ENCODE data around the gene IGFBP2. TPM values are rescaled to one million over a fixed set of nuclear protein-coding genes. Genes with fewer than 3 reads are reported as not detected.

Gene IGFBP2
- total RNA-seq, 2 donors from 2014 or later, result 129 to 170 TPM

DNA sequence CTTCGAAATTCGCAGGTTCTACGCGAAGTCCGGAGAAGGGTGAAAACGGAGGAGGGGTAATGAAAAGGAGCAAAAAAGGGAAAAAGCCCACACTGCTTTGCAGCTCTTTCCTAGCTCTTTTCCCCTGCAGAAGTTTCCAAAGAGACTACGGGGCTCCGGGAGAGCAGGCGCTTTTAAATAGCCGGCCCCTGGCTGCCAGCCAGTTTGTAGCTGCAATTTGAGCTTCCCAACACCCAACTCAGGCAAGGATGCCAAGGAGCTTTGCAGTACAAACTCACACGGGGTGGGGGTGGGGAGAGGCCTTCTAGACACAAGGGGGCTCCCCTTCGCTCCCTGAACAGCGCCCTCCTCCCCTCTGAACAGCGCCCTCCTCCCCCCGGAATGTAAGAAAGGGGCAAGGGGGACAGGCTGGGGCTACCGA lies 62.2 kb downstream of the IGFBP2 start, which contains the start of gene IGFBP5:
Gene IGFBP5 (minus strand): TSS at position 149 of the 421 bp plus-strand sequence. CDS start 774 bp downstream, outside the sequence.
- WGBS, 2 donors, result 20 to 22% methylated on average over 9 to 16 of the region's 16 CpGs
- intact Hi-C loops (cut with DNase I), result no loop called here
- peak; percentile 61 to 82 (median 78) for DNase-seq
- H3K9me3 ChIP-seq, result no peaks in the 10 kb centered on the region
- H3K27ac ChIP-seq, result peak within 1 kb of the TSS in 2 of 4 donors; percentile 18 to 34
- peak within 1 kb of the TSS in 1 of 2 donors; percentile 8 for H3K4me3 ChIP-seq
- ATAC-seq, result no peak
- peaks cover 42% of the 10 kb centered on the region for H3K4me1 ChIP-seq
- no peaks in the 10 kb centered on the region for H3K36me3 ChIP-seq (replicated peaks in 1 of 2; ENCODE audit: insufficient read depth in 1 of 2, low read depth in 2 of 2)
- TF ChIP-seq, protein P1, sequence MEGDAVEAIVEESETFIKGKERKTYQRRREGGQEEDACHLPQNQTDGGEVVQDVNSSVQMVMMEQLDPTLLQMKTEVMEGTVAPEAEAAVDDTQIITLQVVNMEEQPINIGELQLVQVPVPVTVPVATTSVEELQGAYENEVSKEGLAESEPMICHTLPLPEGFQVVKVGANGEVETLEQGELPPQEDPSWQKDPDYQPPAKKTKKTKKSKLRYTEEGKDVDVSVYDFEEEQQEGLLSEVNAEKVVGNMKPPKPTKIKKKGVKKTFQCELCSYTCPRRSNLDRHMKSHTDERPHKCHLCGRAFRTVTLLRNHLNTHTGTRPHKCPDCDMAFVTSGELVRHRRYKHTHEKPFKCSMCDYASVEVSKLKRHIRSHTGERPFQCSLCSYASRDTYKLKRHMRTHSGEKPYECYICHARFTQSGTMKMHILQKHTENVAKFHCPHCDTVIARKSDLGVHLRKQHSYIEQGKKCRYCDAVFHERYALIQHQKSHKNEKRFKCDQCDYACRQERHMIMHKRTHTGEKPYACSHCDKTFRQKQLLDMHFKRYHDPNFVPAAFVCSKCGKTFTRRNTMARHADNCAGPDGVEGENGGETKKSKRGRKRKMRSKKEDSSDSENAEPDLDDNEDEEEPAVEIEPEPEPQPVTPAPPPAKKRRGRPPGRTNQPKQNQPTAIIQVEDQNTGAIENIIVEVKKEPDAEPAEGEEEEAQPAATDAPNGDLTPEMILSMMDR (IDR thresholded peaks at IDR 0.05), result no peak
- TF ChIP-seq POLR2A (IDR thresholded peaks at IDR 0.05), result peak in 2 of 3 donors; percentile 11 to 27
- H3K27me3 ChIP-seq, result peaks cover 3 to 33% of the 10 kb centered on the region in 2 donors

- Histone ChIP-seq H3K27me3 (peaks cover 0 to 30% of the 10 kb centered on the region in 2 donors), H3K27ac (no peak overlapping the region), H3K36me3 (replicated peaks in 1 of 2; ENCODE audit: insufficient read depth in 1 of 2, low read depth in 2 of 2) (no peaks in the 10 kb centered on the region), H3K4me3 (no peak overlapping the region), H3K4me1 (peaks cover 37% of the 10 kb centered on the region), H3K9me3 (no peaks in the 10 kb centered on the region)
- TF ChIP-seq, protein P1 (IDR thresholded peaks at IDR 0.05), result no peak
- TF ChIP-seq POLR2A (IDR thresholded peaks at IDR 0.05), result no peak
- WGBS, 2 donors, result 89 to 93% methylated on average over 1 of the region's 1 CpG
- no peak for ATAC-seq
- intact Hi-C loops (cut with DNase I), result no loop called here
- DNase-seq, result no peak
These were observed 63.1 kb downstream of the IGFBP2 start for GRCh38 chr2:216696321-216696720.

DNA sequence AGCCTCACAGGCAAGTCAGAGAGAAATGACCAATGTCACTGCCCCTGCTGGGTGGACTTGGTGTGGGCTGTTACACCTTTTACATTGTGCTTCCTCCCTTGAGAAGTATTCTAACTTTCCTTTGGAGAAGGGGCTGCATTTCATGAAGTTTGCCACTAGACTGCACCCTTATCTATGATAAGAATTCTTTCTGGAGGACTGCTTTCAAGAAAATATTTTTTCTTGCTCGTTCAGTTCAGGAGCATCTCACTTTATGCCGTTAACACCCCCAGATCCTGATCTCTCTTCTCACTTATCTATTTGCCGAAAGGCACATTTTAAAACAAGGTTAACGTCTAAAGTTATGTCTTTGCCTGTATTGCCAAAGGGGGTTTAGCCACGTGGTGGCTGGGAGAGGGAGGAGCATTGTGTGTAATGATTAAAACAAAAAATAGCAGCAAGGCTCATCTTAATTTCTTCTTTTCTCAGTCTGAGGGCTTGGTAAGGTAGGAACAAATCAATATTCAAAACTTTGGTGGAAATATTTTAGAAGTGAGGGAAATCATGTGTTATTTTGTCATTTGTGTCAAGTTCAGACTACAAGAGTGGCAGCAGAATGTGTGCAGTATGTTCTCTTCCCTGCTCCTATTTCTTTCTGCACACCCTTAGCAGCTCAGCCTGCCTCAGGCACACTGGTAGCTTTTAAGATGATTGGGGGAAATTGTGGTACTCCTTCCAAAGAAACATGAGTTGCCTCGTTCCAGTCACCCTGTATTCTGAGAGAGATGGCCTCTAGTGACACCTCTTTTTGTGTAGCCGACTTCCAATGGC lies 63.7 kb downstream of the IGFBP2 start:
- Histone ChIP-seq H3K4me3 (no peak overlapping the region), H3K27ac (no peak overlapping the region), H3K36me3 (replicated peaks in 1 of 2; ENCODE audit: insufficient read depth in 1 of 2, low read depth in 2 of 2) (no peaks in the 10 kb centered on the region), H3K4me1 (peaks cover 34% of the 10 kb centered on the region), H3K9me3 (no peaks in the 10 kb centered on the region), H3K27me3 (peaks cover 0 to 26% of the 10 kb centered on the region in 2 donors)
- no peak for DNase-seq
- 24 to 26% methylated on average over 7 of the region's 7 CpGs for WGBS, 2 donors
- intact Hi-C loops (cut with DNase I), result no loop called here
- no peak for TF ChIP-seq POLR2A (IDR thresholded peaks at IDR 0.05)
- TF ChIP-seq, protein P1 (IDR thresholded peaks at IDR 0.05), result peak in 4 of 7 experiments; percentile 15 to 35 (median 30)
- no peak for ATAC-seq

DNA sequence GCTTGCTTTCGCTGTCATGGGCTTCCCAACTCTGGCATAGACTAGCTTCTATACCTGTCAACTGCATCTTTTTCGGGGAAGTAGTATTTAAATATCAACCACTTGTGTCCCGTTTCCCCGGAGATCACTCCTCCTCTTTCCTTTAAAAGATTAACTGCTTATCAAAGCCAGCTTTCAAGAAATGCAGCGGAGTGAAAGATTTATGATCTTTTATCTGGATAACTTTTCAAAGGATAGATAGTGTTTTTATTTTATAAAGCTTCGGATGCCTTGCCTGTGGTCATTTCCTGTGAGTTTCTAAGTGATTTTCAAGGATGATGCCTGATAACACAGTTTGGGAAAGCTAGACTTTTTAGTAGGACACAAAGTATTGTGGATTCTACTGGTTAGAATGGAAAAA lies 65.1 kb downstream of the IGFBP2 start:
- ATAC-seq (no peak), DNase-seq (no peak)
- Histone ChIP-seq H3K4me3 (no peak overlapping the region), H3K36me3 (replicated peaks in 1 of 2; ENCODE audit: insufficient read depth in 1 of 2, low read depth in 2 of 2) (no peaks in the 10 kb centered on the region), H3K9me3 (no peaks in the 10 kb centered on the region), H3K4me1 (peaks cover 23% of the 10 kb centered on the region), H3K27ac (no peak overlapping the region), H3K27me3 (peaks cover 0 to 17% of the 10 kb centered on the region in 2 donors)
- intact Hi-C loops (cut with DNase I), result no loop called here
- no peak for TF ChIP-seq POLR2A (IDR thresholded peaks at IDR 0.05)
- TF ChIP-seq, protein P1 (IDR thresholded peaks at IDR 0.05), result no peak
- WGBS, 2 donors, result 8 to 11% methylated on average over 6 of the region's 6 CpGs

Measured in body of pancreas (tissue), 4 donors.